K562 treated with DMSO at 1 percent for 4 hours (cell line): Measurements from ENCODE around the gene PRKACA. TPM values are rescaled to one million over a fixed set of nuclear protein-coding genes. Genes with fewer than 3 reads are reported as not detected.

Source experiments
- total RNA-seq: library from RNA; unstranded; fragments of 300-600 nt; gene quantifications from 2 replicates; pipeline ENCODE4 v1.2.3, GENCODE V29; 2022; ENCODE audit not compliant: insufficient read depth

Gene PRKACA
- total RNA-seq = 76.7 and 78.9 TPM in 2 replicates

DNA sequence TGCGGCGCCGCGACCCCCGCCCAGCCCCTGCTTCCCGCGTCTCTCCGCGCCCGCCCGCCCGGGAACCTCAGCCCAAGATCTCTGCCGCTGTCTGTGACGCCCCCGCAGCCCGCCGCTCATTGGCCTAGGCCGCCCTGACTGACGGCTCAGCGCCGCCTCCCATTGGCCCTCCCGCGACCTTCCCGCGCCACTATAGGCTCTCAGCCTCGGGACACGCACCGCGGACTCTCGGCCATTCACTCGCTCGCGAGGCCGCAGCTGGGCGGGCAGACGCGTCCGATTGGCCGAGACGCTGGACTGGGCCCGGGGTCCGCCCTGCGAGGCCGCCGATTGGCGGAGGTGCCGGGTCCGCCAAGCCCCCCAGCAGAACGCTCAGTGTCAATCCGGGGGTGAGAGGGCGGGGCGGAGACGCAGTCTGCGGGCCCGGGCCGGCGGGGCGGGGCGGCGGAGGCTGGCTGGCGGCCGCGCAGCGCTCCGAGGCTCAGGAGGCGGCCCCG, at the start of gene PRKACA:
Gene PRKACA (minus strand): TSS at position 95 of the 497 bp plus-strand sequence. CDS start 215 bp downstream, outside the sequence.

DNA sequence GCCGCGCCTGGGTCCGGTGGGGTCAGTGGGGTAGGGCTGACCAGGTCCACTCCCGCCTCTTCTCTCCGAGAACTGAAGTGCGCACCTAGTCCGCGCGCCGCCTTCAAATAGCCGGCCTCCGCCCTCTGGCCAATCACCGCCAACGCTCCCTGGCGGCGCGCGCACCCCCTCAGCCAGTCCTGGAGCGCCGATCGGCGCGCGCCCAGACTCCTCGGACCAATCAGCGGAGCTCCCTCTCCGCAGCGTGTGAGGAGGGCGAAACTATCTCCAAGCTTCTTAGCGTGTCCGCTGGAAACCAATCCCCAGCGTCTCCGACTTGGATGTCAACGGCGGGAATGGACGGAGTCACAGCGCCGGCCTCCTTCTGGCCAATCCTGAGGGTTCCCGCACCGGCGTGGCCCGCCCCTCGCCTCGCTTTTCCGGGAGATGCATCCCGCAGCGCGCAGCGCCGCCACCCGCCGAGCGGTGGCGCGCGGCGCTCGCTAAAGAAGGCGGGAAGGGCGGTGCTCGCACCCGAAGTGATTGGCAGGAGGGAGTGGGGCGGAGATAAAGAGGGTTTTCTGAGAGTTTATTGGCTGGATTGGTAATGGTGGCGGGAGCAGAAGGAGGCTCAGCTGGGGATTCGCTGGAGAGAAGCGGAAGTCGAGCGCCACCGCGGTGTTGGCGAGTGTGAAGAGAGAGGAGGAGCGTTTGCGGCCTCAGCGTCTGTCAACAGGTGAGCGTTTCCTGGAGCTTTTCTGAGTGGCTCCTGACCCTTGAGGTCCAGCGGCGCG, 19.1 kb upstream of the PRKACA start, which contains the start of gene ASF1B:
Gene ASF1B (minus strand): TSS at position 81 of the 773 bp plus-strand sequence. CDS start 133 bp downstream, outside the sequence.

DNA sequence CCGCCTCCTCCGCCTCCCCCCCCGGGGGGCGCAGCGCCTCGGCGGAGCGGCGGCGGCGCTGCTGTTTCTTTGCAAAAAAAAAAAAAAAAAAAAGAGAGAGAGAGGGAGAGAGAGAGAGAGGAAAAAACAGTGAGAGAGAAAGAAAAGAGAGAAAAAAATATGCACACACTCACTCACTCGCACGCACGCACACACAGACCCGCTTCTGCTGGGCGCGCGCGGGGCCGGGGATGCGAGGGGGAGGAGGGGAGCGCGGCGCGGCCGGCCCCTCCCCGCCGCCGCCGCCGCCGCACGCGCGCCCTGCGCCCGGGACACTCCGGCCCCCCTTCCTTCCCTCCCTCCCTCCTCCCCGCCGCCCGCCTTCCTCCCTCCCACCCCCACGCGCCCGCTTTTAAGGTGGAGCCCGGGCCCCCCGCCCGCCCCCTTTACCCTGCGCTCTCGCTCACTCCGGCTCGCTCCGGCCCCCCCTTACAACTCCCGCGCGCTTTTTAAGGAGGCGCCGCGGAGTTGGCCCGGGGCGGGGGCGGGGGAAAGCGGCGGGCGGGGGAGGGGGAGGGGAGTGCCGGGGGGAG, 27.0 kb downstream of the PRKACA start, which contains the start of gene SAMD1:
Gene SAMD1 (minus strand): TSS at position 243 of the 572 bp plus-strand sequence.

DNA sequence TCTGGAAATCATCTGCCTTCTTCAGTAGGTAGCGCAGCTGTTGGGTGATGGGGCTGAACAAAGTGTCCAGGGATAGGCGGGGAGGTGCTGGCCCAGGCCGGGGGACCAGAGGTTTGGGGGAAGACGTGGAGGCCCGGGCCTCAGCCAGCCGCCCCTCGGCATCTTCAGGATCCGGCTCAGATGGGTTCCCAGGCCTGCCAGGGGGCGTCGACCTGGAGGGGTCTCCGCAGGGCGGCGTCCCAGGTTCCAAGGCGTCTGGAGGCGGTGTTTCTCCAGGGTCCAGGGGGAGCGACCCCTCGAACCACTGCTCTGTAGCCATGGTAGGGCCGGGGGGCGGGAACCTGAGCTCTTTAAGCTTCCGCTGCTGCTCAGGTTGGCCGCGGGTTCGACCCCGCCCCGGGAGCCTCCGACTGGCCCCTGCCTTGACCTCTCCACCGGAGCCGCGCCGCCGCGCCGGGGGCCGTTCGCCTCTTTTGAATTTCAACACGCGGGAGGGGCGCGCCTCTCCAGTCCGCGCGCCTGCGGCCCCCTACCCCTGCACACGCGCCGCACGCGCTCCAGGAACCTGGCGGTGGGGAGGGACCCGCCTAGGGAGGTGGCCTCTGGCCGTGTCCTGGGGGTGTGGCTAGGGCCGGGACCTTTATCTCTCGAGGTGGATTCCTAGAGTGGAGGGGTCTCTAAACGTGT, 32.1 kb downstream of the PRKACA start, which contains the start of gene C19orf67:
Gene C19orf67 (minus strand): TSS at position 475 of the 687 bp plus-strand sequence. CDS start 156 bp downstream, at position 319.

DNA sequence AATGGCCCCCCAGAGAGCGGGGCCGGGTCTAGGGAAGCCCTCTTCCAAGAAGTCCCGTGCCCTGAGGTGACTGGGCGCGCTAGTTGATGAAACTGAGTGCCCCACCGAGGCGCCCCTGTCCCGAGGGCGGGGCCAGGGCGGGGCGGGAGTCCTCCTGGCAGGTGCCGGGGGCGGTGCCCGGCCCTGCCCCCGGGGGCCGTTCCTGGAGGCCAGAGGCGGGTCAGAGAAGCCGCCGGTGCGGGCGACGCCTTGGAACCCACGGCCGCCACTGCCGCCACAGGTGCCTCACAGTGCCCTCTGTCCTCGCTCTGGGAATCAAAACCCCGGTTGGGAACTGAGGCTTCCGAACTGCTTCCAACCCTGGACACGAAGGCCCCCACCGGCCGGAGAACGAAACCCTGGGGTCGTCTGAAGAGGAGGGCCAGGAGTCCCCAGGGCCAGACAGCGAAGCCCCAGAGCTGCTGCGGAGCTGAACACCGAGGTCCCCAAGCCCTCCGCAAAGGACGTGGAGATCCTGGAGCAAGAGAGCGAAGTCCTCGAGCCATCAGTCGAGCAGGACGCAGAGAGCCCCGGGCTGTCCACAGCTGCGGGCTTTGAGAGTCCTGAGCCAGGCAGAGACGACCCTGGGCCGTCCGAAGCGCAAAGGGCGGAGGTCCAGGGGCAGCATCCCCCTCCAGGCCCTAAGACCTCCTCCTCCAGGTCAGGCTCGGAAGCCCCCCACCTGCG, 44.9 kb downstream of the PRKACA start, which contains the start of gene MISP3:
Gene MISP3 (plus strand): TSS at position 252 of the 726 bp plus-strand sequence. CDS start 524 bp downstream, outside the sequence.

DNA sequence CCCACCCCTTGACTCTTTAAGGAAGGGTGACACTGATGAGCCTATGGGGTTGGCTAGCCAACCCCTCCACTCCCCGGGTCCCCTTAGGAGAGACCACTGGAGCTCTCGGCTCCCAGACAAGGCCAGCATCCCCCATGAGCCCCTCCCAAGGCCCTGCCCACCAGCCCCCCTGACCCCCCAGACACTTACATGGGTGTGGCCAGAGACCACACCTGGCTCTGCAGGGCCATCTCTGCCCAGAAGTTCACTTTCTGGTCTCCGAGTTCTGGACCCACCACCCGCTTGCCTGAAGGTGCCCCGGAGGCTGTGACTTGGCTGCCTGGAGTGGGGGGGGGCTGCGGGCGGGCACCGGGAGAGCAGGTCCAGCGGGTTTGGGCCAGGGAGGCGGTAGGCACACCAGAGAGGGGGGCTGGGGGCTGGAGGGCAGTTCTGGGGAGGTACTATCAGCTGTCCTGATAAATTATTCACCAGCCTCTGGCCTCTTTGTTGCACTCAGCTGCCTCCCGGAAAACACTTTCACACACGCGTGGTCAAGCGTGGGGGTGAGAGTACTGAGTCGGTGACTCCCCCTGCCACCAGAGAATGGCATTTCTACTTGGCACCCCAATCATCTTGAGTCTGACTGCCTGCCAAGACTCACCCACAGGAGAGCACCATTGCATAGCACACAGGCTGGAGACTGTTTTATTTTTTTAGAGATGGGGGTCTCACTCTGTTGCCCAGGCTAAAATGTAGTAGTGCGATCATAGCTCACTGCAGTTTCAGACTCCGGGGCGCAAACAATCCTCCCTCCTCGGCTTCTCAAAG, 55.6 kb downstream of the PRKACA start, which contains the start of gene PALM3:
Gene PALM3 (minus strand): TSS at position 326 of the 807 bp plus-strand sequence. CDS start 96 bp downstream, at position 230.

Other genes with a start within 250 kb of the PRKACA start
- gene NANOS3, start 240.6 kb downstream of the PRKACA start, total RNA-seq = not detected in 2 replicates
- 6.6 and 9.7 TPM in 2 replicates for gene BRME1, start 211.6 kb downstream of the PRKACA start, total RNA-seq
- gene CC2D1A, start 211.6 kb downstream of the PRKACA start, total RNA-seq = 26.0 and 35.1 TPM in 2 replicates
- gene PODNL1, start 179.3 kb downstream of the PRKACA start, total RNA-seq = 0.74 and 2.7 TPM in 2 replicates
- 54.7 and 55.8 TPM in 2 replicates for gene DCAF15, start 165.3 kb downstream of the PRKACA start, total RNA-seq
- gene RFX1, start 111.4 kb downstream of the PRKACA start, total RNA-seq = 7.1 and 24.9 TPM in 2 replicates
- gene RLN3, start 89.6 kb downstream of the PRKACA start, total RNA-seq = not detected in 2 replicates
- gene IL27RA, start 86.0 kb downstream of the PRKACA start, total RNA-seq = 19.2 and 23.6 TPM in 2 replicates
- gene PALM3, start 55.7 kb downstream of the PRKACA start, total RNA-seq = 6.3 and 11.4 TPM in 2 replicates
- 4.5 and 5.4 TPM in 2 replicates for gene MISP3, start 45.0 kb downstream of the PRKACA start, total RNA-seq
- not detected in 2 replicates for gene C19orf67, start 32.0 kb downstream of the PRKACA start, total RNA-seq
- 38.6 and 45.3 TPM in 2 replicates for gene SAMD1, start 27.0 kb downstream of the PRKACA start, total RNA-seq
- 167 and 228 TPM in 2 replicates for gene ASF1B, start 18.8 kb upstream of the PRKACA start, total RNA-seq
- gene ADGRL1, start 88.4 kb upstream of the PRKACA start, total RNA-seq = 20.1 and 26.8 TPM in 2 replicates